ENCODE results near the gene LHX2. TPM values are rescaled to one million over a fixed set of nuclear protein-coding genes. Genes with fewer than 3 reads are reported as not detected.

Gene LHX2
- total and polyA plus RNA-seq, 2 experiments from 2014 or later = 1.7 TPM; not detected in 1

GRCh38 chr9:124046189-124046588, 34.6 kb downstream of the LHX2 start:
- H3K27ac Mint-ChIP-seq = no peak overlapping the region
- TF ChIP-seq ZNF462 (CRISPR knock-in tag; IDR thresholded peaks at IDR 0.05) (no peak), ZNF331 (CRISPR knock-in tag; IDR thresholded peaks at IDR 0.05; ENCODE audit: low read depth) (no peak), CREB1 (CRISPR knock-in tag; IDR thresholded peaks at IDR 0.05; ENCODE audit: low read depth) (no peak), EZH2phosphoT487 (IDR thresholded peaks at IDR 0.05; ENCODE audit: unreplicated experiment) (no peak)
- H3K27me3 ChIP-seq (ENCODE audit: insufficient read depth) = peaks cover 60% of the 10 kb centered on the region

GRCh38 chr9:124047251-124047672, 35.7 kb downstream of the LHX2 start:
- peaks cover 49% of the 10 kb centered on the region for H3K27me3 ChIP-seq (ENCODE audit: insufficient read depth)
- peaks cover 33% of the 10 kb centered on the region for H3K27me3 Mint-ChIP-seq (ENCODE audit: insufficient read depth, low read depth, poor library complexity)
- TF ChIP-seq CREB1 (CRISPR knock-in tag; IDR thresholded peaks at IDR 0.05; ENCODE audit: low read depth) (no peak), STAT1 (IDR thresholded peaks at IDR 0.05; ENCODE audit: unreplicated experiment) (no peak), NANOG (IDR thresholded peaks at IDR 0.05; ENCODE audit: borderline replicate concordance) (no peak), POLR2AphosphoS5 (IDR thresholded peaks at IDR 0.05; ENCODE audit: low read depth) (no peak), ZNF331 (CRISPR knock-in tag; IDR thresholded peaks at IDR 0.05; ENCODE audit: low read depth) (no peak), CTCF (conservative IDR thresholded peaks at IDR 0.05; ENCODE audit: low read depth in 2 of 2) (no peak), EZH2 (IDR thresholded peaks at IDR 0.05; ENCODE audit: low read depth, unreplicated experiment) (no peak), REST (IDR thresholded peaks at IDR 0.05; ENCODE audit: unreplicated experiment) (no peak)

More at GRCh38 chr9:124046189-124046588, 34.6 kb downstream of the LHX2 start:
- no peak overlapping the region for H3K27ac ChIP-seq (ENCODE audit: low read depth)
- H3K4me3 ChIP-seq = peak overlapping the region; percentile 69
- H3K4me1 ChIP-seq (ENCODE audit: insufficient read depth) = peaks cover 7% of the 10 kb centered on the region; the same call in 1 of the 2 replicates
- ATAC-seq = no peak
- no peaks in the 10 kb centered on the region for H3K9me2 ChIP-seq (ENCODE audit: insufficient read depth)
- no peaks in the 10 kb centered on the region for H3K79me2 ChIP-seq (replicated peaks; ENCODE audit: insufficient read depth)
- no peaks in the 10 kb centered on the region for H3F3A ChIP-seq (replicated peaks; ENCODE audit: low read depth)
- H3K27me3 Mint-ChIP-seq (ENCODE audit: insufficient read depth, low read depth, poor library complexity) = peaks cover 41% of the 10 kb centered on the region
- no peak for DNase-seq (ENCODE audit: low spot score)
- no peaks in the 10 kb centered on the region; the same call in 2 of the 3 replicates for H3K9me3 Mint-ChIP-seq
- H3K4me2 ChIP-seq = peak overlapping the region; percentile 85
- H2AFZ ChIP-seq = peak overlapping the region; percentile 90
- H4K20me1 ChIP-seq (replicated peaks; ENCODE audit: insufficient read depth) = no peaks in the 10 kb centered on the region
- no peaks in the 10 kb centered on the region for H3K36me3 ChIP-seq (ENCODE audit: insufficient read depth)
- no peaks in the 10 kb centered on the region for H3K36me3 Mint-ChIP-seq (ENCODE audit: low read depth)
- H3K4me3 Mint-ChIP-seq = peak overlapping the region; percentile 45
- H3K4me1 Mint-ChIP-seq = no peaks in the 10 kb centered on the region; the same call in 2 of the 3 replicates

More at GRCh38 chr9:124047251-124047672, 35.7 kb downstream of the LHX2 start:
- no peak overlapping the region for H3K4me3 Mint-ChIP-seq
- Histone ChIP-seq H3K4me1 (ENCODE audit: insufficient read depth) (0 out of 2 replicates have a peak, but pooled peaks cover 7% of the 10 kb centered on the region), H3F3A (replicated peaks; ENCODE audit: low read depth) (no peaks in the 10 kb centered on the region), H3K36me3 (ENCODE audit: insufficient read depth) (no peaks in the 10 kb centered on the region), H3K9me2 (ENCODE audit: insufficient read depth) (no peaks in the 10 kb centered on the region), H3K27ac (ENCODE audit: low read depth) (no peak overlapping the region), H3K4me3 (no peak overlapping the region), H2AFZ (no peak overlapping the region), H3K79me2 (replicated peaks; ENCODE audit: insufficient read depth) (no peaks in the 10 kb centered on the region), H3K4me2 (no peak overlapping the region), H4K20me1 (replicated peaks; ENCODE audit: insufficient read depth) (no peaks in the 10 kb centered on the region)
- ATAC-seq = no peak
- H3K9me3 Mint-ChIP-seq = no peaks in the 10 kb centered on the region; the same call in 2 of the 3 replicates
- H3K36me3 Mint-ChIP-seq (ENCODE audit: low read depth) = no peaks in the 10 kb centered on the region
- DNase-seq (ENCODE audit: low spot score) = no peak
- H3K4me1 Mint-ChIP-seq = no peaks in the 10 kb centered on the region; the same call in 2 of the 3 replicates
- H3K27ac Mint-ChIP-seq = no peak overlapping the region

All from GM23338 (cell line).